Spinal cord (tissue), 10 donors: ENCODE data around the gene NTM. TPM values are rescaled to one million over a fixed set of nuclear protein-coding genes. Genes with fewer than 3 reads are reported as not detected.

ENCODE experiments used
- DNase-seq, 6 donors: peaks; one replicate each; pipeline versions ENCODE4 v3.0.0 to v3.0.0-alpha.2; 2013 to 2015; ENCODE audit warnings: low spot score in 6 of 6, low read depth in 4 of 6
- H3K27ac ChIP-seq: one replicate; pipeline ENCODE4 v1.5.1; 2013; ENCODE audit warnings: low read depth, low read length, control low read depth
- H3K27me3 ChIP-seq: one replicate; pipeline ENCODE4 v1.6.1; 2013; ENCODE audit warnings: low read length; ENCODE audit not compliant: control insufficient read depth, insufficient read depth
- H3K36me3 ChIP-seq: one replicate; pipeline ENCODE4 v1.6.1; 2013; ENCODE audit warnings: low read length; ENCODE audit not compliant: control insufficient read depth, insufficient read depth
- H3K4me1 ChIP-seq: one replicate; pipeline ENCODE4 v1.6.1; 2013; ENCODE audit warnings: low read length; ENCODE audit not compliant: control insufficient read depth, insufficient read depth
- H3K4me3 ChIP-seq: one replicate; pipeline ENCODE4 v1.5.1; 2013; ENCODE audit warnings: low read depth, low read length, control low read depth
- H3K9me3 ChIP-seq: one replicate; pipeline ENCODE4 v1.6.1; 2013; ENCODE audit warnings: low read length; ENCODE audit not compliant: control insufficient read depth, insufficient read depth
- WGBS: methylation state at CpG from one replicate; pipeline ENCODE4 v1.1.5; 2013; ENCODE audit warnings: missing lambda C conversion rate; ENCODE audit not compliant: insufficient coverage; 5-methylcytosine and 5-hydroxymethylcytosine counted together
- polyA plus RNA-seq, 2 donors: library from polyadenylated mRNA; unstranded; fragments of 120-200 nt; gene quantifications; one replicate each; pipeline ENCODE4 v1.2.1, GENCODE V29; 2013; ENCODE audit not compliant: insufficient read length in 2 of 2
- total RNA-seq, 2 donors: library from RNA; depleted of rRNA in 1 of 2; stranded (reverse); fragments of 120-200 nt in 1 of 2; fragments of >200 nt in 1 of 2; gene quantifications; one replicate each; pipeline versions ENCODE4 v1.2.3 to v1.2.4, GENCODE V29; 2013 to 2014
- donor health status: healthy.

Gene NTM
- total and polyA plus RNA-seq, 4 donors: 69.3 to 181 (median 155) TPM

GRCh38 chr11:131522851-131523250, 152.4 kb downstream of the NTM start:
- H3K27me3 ChIP-seq: no peaks in the 10 kb centered on the region
- H3K4me1 ChIP-seq: peaks cover 4% of the 10 kb centered on the region
- H3K9me3 ChIP-seq: no peaks in the 10 kb centered on the region
- no peak for DNase-seq
- H3K4me3 ChIP-seq: no peak overlapping the region
- H3K27ac ChIP-seq: no peak overlapping the region
- 57% methylated on average over 1 of the region's 2 CpGs for WGBS
- no peaks in the 10 kb centered on the region for H3K36me3 ChIP-seq

- peak in 3 of 6 donors; percentile 59 to 90 (median 76) for DNase-seq
- no peaks in the 10 kb centered on the region for H3K9me3 ChIP-seq
- H3K27ac ChIP-seq: peak overlapping the region; percentile 65
- no peaks in the 10 kb centered on the region for H3K36me3 ChIP-seq
- no peak overlapping the region for H3K4me3 ChIP-seq
- no peaks in the 10 kb centered on the region for H3K27me3 ChIP-seq
- no CpG with 5 or more reads among the region's 2 CpGs for WGBS
- H3K4me1 ChIP-seq: peaks cover 39% of the 10 kb centered on the region
Observed at GRCh38 chr11:131530407-131530806, 160.0 kb downstream of the NTM start.

GRCh38 chr11:131533149-131533548, 162.7 kb downstream of the NTM start:
- H3K4me1 ChIP-seq: peaks cover 56% of the 10 kb centered on the region
- peak in 1 of 6 donors; percentile 77 for DNase-seq
- no peaks in the 10 kb centered on the region for H3K9me3 ChIP-seq
- no peaks in the 10 kb centered on the region for H3K36me3 ChIP-seq
- H3K27ac ChIP-seq: peak overlapping the region; percentile 63
- no peaks in the 10 kb centered on the region for H3K27me3 ChIP-seq
- H3K4me3 ChIP-seq: no peak overlapping the region
- WGBS: 56% methylated on average over 3 of the region's 8 CpGs

- Histone ChIP-seq H3K4me3 (no peak overlapping the region), H3K27me3 (no peaks in the 10 kb centered on the region), H3K36me3 (no peaks in the 10 kb centered on the region), H3K4me1 (peaks cover 60% of the 10 kb centered on the region), H3K9me3 (no peaks in the 10 kb centered on the region), H3K27ac (peak overlapping the region; percentile 63)
- WGBS: 7% methylated on average over 2 of the region's 6 CpGs
- DNase-seq: peak in 3 of 6 donors; percentile 31 to 90 (median 66)
Observed at GRCh38 chr11:131533998-131534397, 163.6 kb downstream of the NTM start.

- H3K9me3 ChIP-seq: no peaks in the 10 kb centered on the region
- H3K4me1 ChIP-seq: peaks cover 56% of the 10 kb centered on the region
- H3K36me3 ChIP-seq: no peaks in the 10 kb centered on the region
- peak overlapping the region; percentile 50 for H3K27ac ChIP-seq
- H3K4me3 ChIP-seq: no peak overlapping the region
- WGBS: 60% methylated on average over 3 of the region's 5 CpGs
- DNase-seq: peak in 2 of 6 donors; percentile 63 to 64
- H3K27me3 ChIP-seq: no peaks in the 10 kb centered on the region
Observed at GRCh38 chr11:131534611-131535010, 164.2 kb downstream of the NTM start.

DNA sequence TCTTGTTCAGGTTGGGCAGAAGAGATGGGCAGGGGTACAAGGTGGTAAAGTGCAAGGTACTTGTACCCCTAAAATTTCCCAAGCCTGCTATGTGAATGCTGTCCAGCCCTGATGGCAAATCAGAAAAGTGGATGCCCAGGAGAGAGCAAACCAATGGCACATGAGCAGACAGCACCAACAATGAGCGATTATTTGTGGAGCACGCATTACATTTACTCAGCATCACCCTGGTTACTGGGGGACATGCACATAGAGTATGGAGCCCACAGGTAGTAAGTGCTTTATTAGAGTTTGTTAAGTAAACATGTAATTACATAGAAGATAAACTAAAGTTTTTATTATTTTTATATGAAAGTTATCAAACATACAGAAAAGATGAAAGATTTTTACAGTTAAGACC, 165.7 kb downstream of the NTM start:
- no peak overlapping the region for H3K27ac ChIP-seq

DNA sequence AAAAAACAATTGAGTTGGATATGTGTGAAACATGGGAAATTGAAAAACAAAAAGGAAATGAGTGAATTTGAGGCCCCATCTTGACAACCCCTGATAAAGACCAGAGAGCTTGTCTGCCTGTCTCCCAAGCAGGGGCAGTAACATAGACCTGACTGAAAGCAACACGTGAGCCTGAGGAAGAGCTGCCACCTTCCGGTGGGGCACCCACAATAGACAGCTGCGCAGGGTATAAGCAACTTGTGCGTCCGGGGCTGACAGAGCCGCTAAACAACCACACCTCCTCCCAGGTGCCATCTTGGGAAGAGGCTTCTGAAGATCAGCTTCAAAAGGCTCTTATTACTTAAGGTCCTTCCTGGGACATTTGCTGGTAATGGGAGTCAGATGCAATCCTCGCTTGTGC, 166.8 kb downstream of the NTM start:
- no peak for DNase-seq
- Histone ChIP-seq H3K4me1 (peaks cover 41% of the 10 kb centered on the region), H3K9me3 (no peaks in the 10 kb centered on the region), H3K4me3 (no peak overlapping the region), H3K27ac (no peak overlapping the region), H3K36me3 (no peaks in the 10 kb centered on the region), H3K27me3 (no peaks in the 10 kb centered on the region)
- 95% methylated on average over 7 of the region's 7 CpGs for WGBS

More for the DNA sequence above, 165.7 kb downstream of the NTM start:
- Histone ChIP-seq H3K36me3 (no peaks in the 10 kb centered on the region), H3K27me3 (no peaks in the 10 kb centered on the region), H3K4me3 (no peak overlapping the region), H3K9me3 (no peaks in the 10 kb centered on the region), H3K4me1 (peaks cover 43% of the 10 kb centered on the region)
- no peak for DNase-seq
- WGBS: no CpG with 5 or more reads among the region's 2 CpGs

- no peaks in the 10 kb centered on the region for H3K27me3 ChIP-seq
- peaks cover 41% of the 10 kb centered on the region for H3K4me1 ChIP-seq
- peak in 1 of 6 donors; percentile 64 for DNase-seq
- no peaks in the 10 kb centered on the region for H3K9me3 ChIP-seq
- H3K36me3 ChIP-seq: no peaks in the 10 kb centered on the region
- H3K4me3 ChIP-seq: no peak overlapping the region
- H3K27ac ChIP-seq: no peak overlapping the region
- WGBS: 20% methylated on average over 5 of the region's 6 CpGs
Observed at GRCh38 chr11:131537748-131538147, 167.3 kb downstream of the NTM start.

DNA sequence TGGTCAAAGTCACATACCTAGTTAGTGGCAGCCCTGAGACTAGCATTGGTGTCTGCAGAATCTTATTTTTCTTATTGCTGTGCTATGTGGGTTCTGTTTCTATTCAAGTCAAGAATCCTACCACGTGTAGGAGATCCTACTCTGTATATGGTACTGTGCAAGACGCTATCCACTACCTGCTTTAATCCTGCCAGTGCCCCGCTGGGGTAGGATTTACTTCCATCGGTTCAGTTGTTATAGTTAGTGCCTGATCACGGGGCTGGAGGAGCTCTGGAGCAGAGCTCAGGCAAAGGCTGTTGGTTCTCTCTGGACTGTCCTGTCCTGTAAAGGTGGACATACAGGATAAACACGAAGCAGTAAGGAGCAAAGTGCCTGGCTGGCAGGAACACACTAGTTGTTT, 167.9 kb downstream of the NTM start:
- H3K27me3 ChIP-seq: no peaks in the 10 kb centered on the region
- H3K4me3 ChIP-seq: no peak overlapping the region
- no peak overlapping the region for H3K27ac ChIP-seq
- H3K4me1 ChIP-seq: peaks cover 39% of the 10 kb centered on the region
- peak in 1 of 6 donors; percentile 18 for DNase-seq
- no peaks in the 10 kb centered on the region for H3K9me3 ChIP-seq
- H3K36me3 ChIP-seq: no peaks in the 10 kb centered on the region
- 69% methylated on average over 4 of the region's 6 CpGs for WGBS

DNA sequence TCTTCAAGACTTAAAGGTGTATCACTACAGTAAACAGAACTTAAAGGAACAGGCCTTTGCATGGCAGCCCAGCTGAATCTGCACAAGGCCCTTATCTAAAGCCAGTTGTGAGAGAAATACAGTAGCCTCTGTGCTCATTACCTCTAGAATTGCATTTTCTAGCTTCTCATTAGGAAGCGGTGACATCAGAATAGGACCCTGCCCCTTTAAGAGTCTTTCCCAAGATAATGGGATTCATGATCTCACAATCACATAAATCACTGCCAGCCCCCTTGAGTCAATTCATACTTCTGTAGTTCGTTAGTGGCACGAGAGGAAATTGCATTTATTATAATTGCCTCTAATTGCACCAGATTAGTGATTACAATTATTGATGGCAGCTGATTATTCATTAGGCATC, 170.3 kb downstream of the NTM start:
- DNase-seq: peak in 1 of 6 donors; percentile 35
- no CpG with 5 or more reads among the region's 3 CpGs for WGBS

More for the DNA sequence above, 170.3 kb downstream of the NTM start:
- H3K9me3 ChIP-seq: no peaks in the 10 kb centered on the region
- H3K4me1 ChIP-seq: peaks cover 22% of the 10 kb centered on the region
- no peak overlapping the region for H3K4me3 ChIP-seq
- no peaks in the 10 kb centered on the region for H3K36me3 ChIP-seq
- H3K27me3 ChIP-seq: no peaks in the 10 kb centered on the region
- H3K27ac ChIP-seq: no peak overlapping the region
